PC-9 (cell line): ENCODE results near the gene METTL22.

Experiments used
- CTCF ChIP-seq: fragments of 200-600 bp; sonication (generic); conservative IDR thresholded peaks from 2 replicates; pipeline ENCODE4 v1.6.1; 2017; ENCODE audit warnings: mixed run types, antibody characterized with exemption, mild to moderate bottlenecking, moderate library complexity
- EZH2 ChIP-seq: fragments of 200-600 bp; sonication (generic); IDR thresholded peaks from 2 replicates; pipeline ENCODE4 v1.8.0; 2017; ENCODE audit warnings: antibody characterized with exemption, low read depth

GRCh38 chr16:8622315-8622656, 788 bp downstream of the METTL22 start:
- TF ChIP-seq CTCF = no peak
- no peak for TF ChIP-seq EZH2
